ENCODE measurements around the gene ZCCHC9. TPM values are rescaled to one million over a fixed set of nuclear protein-coding genes. Genes with fewer than 3 reads are reported as not detected.

The ZCCHC9 gene, protein sequence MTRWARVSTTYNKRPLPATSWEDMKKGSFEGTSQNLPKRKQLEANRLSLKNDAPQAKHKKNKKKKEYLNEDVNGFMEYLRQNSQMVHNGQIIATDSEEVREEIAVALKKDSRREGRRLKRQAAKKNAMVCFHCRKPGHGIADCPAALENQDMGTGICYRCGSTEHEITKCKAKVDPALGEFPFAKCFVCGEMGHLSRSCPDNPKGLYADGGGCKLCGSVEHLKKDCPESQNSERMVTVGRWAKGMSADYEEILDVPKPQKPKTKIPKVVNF
- total RNA-seq = 18.1 and 21.8 TPM in 2 replicates

DNA sequence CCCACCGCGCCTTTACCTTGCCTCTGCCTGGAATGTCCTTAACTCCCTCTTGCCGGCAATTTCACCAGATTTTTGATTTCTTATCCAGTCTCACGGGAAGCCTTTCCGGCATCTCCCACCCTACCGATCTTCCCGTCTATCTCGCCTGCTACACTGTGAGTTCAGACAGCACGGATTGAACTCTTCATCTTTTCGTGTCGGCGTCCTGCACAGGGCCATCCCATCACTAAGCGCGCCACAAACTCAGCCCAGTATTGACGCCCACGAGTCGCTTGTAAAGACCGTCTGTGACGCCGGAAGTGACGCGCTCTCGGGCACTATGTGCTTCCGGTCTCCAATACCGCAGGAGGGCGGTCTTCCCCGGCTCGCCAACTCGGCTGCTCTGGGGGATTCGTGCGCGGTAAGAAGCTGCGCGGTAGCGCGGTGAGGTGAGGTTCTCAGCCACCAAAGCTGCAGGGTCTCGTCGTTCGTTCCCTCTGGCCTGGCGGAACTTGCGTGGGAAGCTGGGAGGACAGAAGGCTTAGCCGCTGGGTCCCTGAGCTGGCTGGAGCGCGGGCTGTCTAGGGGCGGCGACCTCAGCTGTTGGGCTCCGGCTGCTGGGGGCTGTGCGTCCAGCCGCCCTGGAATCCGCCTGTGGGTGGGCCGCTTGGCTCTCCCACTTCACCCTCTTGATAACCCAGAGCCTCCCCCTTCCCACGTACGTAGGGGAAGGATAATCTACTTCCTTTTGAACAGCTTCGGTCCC, at the start of gene ZCCHC9:
ZCCHC9 (plus strand) TSS at position 317 of the 745 bp plus-strand sequence. CDS start 3,171 bp downstream, outside the sequence.

Other genes starting within 250 kb of the ZCCHC9 start
- gene CKMT2, start 68.3 kb upstream of the ZCCHC9 start, total RNA-seq = not detected in 2 replicates
- not detected in 2 replicates for gene ACOT12, start 92.5 kb downstream of the ZCCHC9 start, total RNA-seq